HG03565 (cell line): ENCODE results near the gene MATN1.

Experiments
- ATAC-seq: cut with Tn5 transposase; IDR thresholded peaks from one replicate; pipeline ENCODE4 v1.9.1; 2021; ENCODE audit warnings: mild to moderate bottlenecking, moderate library complexity; ENCODE audit not compliant: unreplicated experiment

Gene MATN1

DNA sequence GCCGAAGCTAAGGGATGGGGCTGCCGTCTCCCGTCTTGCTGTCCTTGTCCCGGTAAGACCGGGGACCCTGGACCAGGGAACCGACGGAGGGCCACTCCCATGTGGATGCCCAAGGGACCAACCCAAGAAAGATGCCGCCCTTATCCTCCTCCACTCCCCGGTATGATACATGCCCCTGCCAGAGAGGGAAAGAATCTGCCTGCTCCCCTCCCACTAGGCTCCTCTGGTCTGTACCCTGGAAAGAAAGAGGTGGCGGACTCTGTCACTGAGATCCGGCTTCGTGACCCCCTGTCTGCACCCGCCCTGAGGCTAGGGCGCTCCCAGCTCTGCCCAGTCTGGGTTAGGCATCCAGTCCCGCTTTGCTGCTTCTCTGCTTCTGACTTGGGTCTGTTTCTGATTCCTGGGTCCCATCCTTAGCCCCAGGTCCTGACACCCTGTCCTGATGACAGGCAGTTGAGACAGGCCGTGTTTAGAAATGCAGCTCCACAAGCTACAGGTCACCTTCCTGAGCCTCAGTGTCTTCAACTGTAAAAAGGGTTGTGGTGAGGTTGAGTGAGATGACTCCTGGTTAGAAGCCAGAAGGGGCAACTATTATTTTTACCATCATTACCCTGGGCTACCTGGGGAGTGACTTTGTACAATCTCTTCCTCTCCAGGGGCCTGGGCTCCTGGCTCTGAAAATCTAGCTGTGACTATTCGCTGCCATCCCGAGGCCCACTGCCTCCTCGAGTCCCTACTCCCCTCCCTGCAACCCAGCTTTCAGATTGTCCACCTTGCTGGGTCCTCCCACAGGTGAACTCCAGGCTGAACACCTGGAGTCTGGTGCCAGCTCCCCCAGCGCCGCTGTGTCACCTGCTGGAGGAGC is 3.7 kb downstream of the MATN1 start:
- ATAC-seq, result no peak

DNA sequence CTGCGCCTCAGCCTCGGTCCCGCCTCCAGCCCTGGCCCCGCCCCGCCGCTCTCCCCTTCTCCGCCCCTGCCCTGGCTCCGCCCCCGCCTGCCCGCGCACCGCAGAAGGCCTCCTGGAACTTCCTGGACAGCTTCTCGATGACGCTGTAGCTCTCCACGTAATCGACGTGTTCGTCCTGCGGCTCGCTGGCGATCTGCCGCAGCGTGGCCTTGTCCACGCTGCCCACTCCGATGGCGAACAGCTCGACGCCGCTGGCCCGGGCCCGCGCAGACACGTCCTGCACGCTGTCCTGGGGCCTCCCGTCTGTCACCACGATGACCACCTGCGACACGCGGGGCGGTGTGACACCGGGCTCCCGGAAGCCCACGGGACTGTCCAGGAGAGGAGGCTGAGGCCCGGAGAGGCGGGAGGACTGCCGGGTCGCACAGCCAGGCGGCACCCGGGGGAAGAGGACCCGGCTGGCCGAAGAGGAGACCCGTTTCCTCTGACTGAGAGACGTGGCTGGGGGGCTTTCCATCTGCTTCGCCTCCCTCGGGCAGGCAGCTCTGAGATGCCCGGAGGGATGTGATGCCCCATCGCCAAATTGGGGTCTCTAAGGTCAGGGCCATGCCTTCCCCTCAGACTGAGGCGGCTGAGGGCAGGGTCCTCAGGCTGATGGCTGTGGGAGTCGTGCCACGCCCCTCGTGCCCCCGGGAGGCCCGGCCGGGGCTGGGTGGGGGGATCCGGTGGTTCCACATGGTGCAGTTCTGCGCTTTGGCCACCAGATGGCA is 4.6 kb downstream of the MATN1 start:
- ATAC-seq, result peak; percentile 46

DNA sequence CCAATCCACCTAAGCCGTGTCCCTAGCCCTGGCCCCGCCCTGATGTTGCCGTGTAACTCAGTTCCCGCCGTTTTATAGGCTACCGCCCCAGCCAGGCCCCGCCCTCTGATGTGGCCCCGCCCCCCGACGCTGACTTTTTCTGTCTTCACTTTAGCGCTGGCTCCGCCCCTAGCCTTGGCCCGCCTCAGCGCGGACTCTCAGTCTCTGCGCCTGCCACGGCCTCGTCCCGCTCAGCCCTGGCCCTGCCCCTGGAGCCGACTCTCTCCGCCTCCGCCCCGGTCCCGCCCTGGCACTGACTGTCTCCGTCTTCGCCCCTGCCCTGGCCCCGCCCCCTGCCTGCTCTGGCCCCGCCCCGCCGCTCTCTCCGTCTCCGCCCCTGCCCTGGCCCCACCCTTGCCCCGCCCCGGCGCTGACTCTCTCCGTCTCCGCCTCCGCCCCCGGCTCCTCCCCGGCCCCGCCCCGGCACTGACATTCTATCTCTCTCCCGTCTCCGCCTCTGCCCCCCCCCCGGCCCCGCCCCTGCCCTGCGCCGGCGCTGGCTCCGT is 5.2 kb downstream of the MATN1 start:
- ATAC-seq, result peak; percentile 72

DNA sequence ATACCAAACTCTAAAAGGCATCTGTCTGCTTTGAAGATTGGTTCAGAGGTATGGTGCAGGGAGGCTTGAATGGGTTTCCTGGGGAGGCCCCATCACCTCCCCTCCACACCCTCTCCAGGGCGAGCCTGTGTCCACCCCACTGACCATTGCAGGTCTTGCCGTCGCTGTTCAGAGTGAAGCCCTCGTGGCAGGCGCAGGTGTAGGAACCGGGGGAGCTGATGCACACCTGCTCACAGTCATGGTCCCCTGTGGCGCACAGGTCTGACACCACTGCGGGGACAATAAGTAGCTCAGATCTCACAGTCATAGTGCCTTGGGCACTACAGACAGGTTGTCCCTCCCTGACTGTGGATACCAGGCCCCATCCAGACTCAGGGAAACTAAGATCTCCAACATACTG is 6.7 kb downstream of the MATN1 start:
- ATAC-seq, result no peak

DNA sequence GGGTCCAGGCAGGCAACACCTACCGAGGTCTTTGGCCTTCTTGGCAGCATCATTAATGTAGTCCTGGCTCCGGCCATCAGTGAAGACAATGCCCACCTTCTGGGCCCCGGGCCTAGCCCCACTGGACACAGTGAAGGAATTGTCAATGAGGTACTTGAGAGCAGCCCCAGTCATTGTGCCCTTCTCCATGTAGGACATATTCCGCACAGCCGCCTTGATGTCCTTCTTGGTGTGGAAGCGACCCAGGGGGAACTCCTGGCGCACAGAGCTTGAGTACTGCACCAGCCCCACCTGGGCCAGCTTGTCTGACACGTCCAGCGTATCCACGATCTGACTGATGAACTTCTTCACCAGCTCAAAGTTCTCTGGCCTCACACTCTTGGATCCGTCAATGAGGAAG is 7.5 kb downstream of the MATN1 start:
- ATAC-seq, result no peak

DNA sequence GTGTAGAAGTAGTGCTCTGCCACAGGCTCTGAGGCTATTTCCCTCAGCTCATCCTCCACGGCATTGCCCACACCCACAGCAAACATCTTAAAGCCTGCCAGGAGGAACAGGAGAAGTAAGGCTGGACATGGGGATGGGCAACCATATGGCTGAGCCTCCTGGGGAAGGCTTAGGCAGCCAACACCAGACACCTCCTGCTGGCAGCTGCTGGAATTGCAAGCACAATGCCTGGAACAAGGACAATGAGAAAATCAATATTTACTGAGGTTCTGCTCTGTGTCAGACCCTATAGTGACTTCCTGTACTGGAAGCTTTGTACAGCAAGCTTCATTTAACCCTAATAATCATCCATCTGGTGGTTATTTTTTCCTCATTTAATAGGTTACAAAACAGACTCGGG is 8.2 kb downstream of the MATN1 start:
- ATAC-seq, result no peak

DNA sequence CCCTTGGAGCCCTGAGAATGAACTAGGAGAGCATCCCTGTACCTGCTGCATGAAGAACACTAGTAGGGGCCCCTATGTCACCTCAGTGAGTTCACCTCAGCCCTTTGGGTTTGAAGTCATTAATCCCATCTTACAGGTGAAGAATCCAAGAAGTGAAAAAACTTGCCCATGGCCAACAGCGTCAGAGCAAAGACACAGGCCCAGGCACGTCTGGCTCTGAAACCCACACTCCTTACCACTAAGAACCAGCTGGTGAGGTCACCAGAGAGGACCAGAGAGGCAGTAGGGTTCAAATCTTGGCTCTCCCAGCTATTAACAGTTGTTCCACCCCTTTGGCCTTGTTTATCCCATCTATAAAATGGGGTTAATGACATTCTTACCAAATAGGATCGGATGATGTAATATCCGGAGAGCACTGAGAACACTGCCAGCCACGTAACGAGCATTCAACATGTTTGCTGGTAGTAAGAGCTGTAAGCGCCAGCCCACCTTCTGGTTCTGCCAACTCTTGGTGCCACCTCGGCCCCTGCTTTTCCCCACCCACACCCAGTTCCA is 8.8 kb downstream of the MATN1 start:
- ATAC-seq, result no peak

DNA sequence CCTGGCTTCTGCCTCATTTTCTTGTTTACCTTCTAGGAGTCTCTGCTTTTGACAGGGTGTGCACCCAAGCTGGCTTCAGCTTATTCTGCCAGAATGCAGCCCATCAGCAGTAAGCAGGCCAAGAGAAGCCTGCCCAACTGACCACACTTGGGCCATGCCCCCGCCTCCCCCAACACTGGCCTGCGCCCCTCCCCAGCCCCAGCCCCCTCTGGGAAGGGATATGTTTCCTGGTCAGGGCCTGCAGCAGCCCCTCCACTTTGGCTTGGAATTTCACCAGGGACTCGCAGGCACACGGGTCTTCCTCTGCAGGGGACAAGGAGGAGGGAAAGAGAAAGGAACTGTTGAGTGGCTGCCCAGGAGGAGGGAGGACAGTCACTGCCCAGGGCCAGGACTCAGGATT is 9.4 kb downstream of the MATN1 start:
- no peak for ATAC-seq

DNA sequence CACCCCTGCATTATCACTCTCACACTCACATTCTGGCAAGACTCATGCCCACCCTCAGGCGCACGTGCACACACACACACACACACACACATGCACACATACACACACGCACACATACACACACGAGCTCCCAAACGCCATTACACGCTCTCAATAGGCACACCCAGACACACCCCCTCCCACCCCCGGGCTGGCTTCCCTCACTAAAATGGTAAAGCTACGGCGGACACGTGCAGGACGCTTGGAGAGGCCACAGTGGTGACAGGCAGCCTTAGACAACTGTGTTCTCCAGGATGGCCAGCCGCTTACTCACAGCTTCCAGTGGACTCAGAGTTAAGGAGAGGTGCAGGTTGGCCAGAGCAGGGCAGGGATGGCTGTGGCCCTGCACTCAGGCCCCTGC is 10.1 kb downstream of the MATN1 start:
- ATAC-seq, result no peak

DNA sequence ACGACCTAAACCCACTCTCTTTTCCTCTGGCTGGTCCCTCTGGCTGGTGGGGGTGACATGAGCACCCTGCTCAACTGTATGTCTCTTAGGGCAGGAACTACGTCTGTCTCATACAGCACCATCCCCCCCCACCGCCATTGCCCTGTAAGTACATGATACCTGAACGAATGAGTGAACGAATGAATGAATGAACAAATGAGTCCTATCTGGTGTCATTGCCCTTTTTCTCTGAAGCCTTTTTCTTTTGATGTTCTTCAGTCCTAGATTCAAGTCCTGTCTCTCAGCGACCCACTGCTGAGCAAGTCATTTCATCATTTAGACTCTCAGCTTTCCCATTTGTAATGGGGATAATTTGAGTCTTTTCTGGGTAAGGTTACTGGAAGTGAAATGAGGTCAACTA is 10.8 kb downstream of the MATN1 start:
- no peak for ATAC-seq

DNA sequence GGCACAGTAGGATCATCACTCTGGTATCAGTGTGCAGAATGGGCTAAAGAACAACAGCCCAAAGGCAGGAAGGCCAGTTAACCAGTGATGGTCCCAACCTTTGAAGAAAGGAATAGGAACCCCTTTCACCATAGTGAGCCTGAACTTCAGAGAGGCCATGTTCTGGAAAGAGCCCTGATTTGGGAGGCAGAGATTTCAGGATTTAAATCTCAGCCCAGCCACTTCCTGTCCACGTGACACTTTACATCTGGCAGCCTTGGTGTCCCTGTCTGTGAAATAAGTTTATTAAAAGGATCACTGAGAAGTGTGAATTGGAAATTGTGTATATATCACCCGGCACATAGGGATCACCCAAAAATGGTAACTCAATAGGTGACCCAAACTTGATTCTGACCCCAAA is 13.0 kb downstream of the MATN1 start:
- ATAC-seq, result no peak

DNA sequence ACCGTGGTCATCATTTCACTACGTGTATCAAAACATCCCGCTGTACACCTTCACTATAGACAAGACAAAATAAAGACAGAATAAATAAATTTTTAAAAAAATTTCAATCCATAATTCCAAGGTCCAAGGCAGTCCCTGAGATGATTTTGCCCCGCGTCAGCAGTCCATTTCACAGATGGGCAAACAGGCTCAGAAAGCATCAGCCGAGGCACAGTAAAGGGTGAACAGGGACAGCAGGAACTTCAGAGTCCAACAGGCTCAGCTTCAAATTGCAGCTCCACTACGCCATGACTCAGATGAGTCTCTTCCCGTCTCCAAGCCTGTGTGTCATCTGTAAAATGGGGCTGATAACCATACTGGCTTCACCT is 15.0 kb downstream of the MATN1 start:
- no peak for ATAC-seq

DNA sequence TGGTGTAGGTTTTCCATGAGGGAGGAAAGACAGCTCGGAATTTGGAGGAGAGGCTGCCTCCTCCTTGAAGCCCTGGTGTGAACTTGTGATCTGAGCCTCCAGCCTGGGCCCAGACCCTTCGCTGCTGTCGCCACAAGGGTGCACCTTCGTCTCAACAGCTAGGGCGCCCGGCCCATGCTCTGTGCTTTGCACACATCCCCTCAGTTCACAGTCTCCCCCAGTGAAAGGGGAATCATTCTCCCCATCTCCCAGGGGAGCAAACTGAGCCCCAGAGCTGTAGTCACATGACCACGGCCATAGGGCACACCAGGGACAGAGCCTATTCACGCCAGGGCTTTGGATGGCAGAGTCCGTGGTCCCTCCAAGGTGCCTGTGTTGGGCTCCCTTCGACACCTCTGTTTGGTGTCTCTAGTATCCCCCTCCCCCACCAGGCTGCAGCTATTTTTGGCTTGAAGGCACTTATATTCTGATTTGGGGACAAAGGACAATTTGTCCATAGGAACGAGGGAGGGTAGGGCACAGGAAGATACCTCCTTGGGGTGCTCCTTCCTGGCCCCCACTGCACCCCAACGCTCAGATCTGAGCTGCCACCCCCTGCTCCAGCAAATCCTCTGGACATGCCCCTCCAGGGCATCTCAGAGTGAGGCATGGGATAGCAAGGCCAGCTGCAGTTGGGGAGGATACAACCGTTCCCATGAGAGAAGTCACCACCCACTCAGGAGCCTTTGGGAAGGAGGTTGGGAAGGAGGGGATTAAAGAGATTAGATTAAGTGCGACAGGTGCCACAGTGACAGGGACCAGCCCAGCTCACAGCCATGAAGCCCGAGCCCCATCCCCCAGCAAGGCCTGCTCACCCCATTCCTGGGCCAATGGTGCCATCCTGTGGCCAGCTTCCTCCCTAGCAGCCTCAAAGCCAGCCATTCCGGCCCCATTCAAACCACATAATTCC is 15.7 kb downstream of the MATN1 start:
- ATAC-seq, result no peak

DNA sequence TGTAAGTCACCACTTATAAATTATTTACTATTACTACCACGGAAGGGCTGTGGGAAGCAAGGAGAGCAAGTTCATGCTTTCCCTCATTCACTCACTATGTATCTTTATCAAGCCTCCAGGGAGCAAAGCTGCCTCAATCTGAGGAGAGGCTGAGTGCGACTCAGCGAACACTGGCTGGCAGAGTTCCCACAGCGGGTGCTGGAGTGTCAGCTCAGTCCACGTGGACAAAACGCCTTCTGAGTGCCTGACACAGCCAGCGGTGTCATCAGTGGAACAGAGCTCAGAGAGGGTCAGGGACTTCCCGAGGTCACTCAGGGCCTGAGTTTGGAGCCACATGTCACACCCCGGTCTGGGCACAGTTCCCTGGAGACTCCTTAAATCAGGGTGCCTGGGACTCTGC is 16.9 kb downstream of the MATN1 start:
- ATAC-seq, result no peak

DNA sequence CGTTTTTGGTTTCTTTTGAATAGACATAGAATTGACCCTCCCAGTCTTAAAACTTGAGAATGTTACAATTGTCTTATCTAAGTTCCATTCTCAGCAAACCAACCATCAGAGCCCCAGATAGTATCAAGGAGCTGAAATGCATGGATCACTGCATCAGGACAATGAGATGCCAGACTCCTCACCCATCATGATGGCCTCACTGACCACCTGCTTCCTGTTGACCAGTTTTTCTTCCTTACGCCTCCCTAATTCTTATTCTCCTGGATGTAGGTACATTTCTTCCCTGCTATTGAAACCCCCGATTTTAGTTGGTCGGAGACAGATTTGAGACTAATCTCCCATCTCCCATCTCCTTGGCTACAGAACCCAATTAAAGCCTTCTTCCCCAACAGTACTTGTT is 17.7 kb downstream of the MATN1 start:
- no peak for ATAC-seq

DNA sequence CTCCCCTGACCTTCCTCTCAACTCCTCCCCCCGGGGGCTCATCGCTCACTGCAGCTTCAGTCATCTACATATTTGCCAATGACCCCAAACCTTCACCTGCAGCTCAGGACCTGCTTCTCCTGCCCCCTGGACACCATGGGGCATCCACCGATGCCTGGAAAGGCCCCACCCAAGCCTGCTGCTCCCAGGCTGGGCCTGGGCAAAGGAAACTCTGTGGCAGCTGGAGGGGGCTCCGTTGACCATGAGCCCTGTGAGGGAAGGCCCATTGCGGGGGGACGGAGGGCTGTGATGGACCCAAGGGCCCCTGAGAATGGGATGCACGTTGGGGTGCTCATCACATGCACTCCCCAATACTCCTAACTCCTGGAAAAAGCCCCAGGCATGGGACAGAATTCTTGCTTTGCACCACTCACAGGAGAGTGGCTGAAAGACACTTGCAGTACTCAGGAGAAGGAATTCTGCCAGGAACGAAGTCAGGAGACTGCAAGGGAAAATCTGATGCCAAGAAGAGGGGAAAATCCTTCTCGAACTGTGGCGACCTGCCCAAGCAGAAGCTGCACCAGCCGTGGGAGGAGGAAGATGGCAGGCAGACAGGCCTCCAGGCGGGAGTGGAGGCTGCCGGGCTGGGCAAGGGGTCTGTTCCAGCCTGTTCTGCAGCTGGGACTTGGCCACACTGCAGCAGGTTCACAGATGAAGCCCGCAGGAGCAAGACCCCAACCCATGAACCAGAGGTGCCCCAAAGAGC is 18.4 kb downstream of the MATN1 start:
- no peak for ATAC-seq

DNA sequence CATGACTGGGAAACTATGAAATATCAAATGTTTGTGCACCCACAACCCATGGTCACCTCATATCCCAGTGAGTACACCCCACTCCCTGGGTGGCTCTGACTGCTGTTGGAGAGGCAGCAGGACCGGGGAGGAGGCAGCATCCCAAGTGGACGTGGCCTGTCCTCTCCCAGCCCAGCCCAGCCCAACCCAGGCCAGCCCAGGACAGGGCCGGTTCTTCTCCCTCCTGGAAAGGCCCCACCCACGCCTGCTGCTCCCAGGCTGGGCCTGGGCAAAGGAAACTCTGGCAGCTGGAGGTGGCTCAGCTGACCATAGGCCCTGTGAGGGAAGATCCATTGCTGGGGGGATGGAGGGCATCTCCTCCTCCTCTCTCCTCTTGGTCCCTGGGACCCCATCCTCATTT is 19.1 kb downstream of the MATN1 start:
- no peak for ATAC-seq

DNA sequence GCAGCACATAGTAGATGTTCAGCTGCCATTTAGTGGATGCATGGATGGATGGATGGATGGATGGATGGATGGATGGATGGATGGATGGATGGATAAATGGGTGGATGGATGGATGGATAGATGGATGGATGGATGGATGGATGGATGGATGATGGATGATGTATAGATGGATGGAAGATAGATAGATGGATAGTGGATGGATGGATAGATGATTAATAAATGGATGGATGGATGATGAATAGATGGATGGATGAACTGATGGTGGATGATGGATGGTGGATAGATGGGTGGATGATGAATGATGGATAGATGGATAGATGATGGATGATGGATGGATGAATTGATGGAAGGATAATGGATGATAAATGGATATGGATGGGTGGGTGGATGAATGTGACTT is 20.6 kb downstream of the MATN1 start:
- no peak for ATAC-seq

DNA sequence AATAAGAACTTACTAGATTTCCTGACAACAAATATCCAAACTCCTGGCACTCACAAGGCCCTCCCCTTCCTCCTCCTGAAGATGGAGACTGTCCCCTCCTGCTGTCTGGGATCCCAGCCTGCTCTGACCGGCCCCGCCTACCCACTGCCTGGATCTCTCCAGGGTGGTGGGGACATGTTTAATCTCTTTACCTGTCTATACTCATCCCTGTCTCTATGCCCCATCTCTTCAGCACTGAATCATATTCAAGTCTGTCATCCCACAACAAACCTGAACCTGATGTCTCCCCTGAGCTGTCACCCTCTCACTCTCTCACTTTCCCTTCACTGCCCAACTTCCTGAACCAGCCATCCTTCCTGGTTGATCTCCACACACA is 22.1 kb downstream of the MATN1 start:
- no peak for ATAC-seq
